Activated CD4-positive, alpha-beta T cell treated with anti-CD3 and anti-CD28 coated beads, Interleukin-2, amount 50 U/mL, for 4 hours (primary cell): ENCODE results near the gene EML2.
A peak's percentile ranks its signal among the peaks of the same experiment; 100 is the strongest.
"Not testable (repeated sequence)": the region's sequence is repeated elsewhere in the genome, so short reads cannot be mapped to it uniquely, and the experiment has no call there.

ENCODE experiments used
- DNase-seq, 2 experiments: peaks; one replicate each; pipeline ENCODE4 v3.0.0-alpha.2; 2020

EML2 gene

GRCh38 chr19:45615795-45616703, 23.1 kb downstream of the EML2 start:
- DNase-seq, result peak; percentile 60 to 65

- not testable (repeated sequence) for DNase-seq
Measured at GRCh38 chr19:45615056-45615455, 24.1 kb downstream of the EML2 start.

- DNase-seq, result peak in 1 of 2 experiments; percentile 8
Measured at GRCh38 chr19:45613926-45614725, 25.1 kb downstream of the EML2 start.

DNA sequence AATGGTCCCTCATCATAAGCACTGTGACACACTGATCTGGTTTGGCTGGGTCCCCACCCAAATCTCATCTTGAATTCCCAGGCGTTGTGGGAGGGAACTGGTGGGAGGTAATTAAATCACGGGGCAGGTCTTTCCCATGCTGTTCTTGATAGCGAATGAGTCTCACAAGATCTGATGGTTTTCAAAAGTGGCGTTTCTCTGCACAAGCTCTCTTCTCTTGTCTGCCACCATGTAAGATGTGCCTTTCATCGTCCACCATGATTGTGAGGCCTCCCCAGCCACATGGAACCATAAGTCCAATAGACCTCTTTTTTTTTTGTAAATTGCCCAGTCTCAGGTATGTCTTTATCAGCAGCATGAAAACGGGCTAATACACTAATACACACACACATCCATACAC, 30.2 kb downstream of the EML2 start:
- DNase-seq, result no peak

GRCh38 chr19:45607071-45608029, 31.8 kb downstream of the EML2 start:
- DNase-seq, result peak; percentile 24 to 27

GRCh38 chr19:45601524-45602374, 37.4 kb downstream of the EML2 start, which contains the start of gene GPR4:
GPR4 (minus strand) TSS chr19:45602212; CDS start chr19:45591866, 10,346 bp downstream.
- DNase-seq, result no peak

- no peak for DNase-seq
Measured at GRCh38 chr19:45601115-45601514, 38.1 kb downstream of the EML2 start.

GRCh38 chr19:45600340-45600885, 38.8 kb downstream of the EML2 start:
- no peak for DNase-seq

DNA sequence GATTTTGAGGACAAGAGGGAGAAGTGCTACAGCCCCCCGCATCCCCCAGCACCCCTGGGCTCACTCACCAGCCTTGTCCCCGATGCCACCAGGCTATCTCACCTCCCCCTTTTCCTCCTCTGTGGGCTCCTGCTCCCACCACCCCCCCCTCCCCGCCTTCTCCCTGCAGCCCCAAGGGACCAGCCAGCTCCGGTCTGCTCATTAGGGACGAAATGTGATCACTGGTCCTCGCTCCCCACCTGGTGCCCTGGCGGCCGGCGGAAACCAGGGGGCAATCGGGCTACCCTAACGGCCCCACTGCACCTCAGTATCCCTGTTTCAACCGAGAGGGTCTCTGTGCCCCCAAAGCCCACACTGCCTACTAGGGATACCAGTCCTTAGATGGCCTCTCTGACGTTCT, 39.9 kb downstream of the EML2 start:
- DNase-seq, result no peak

- DNase-seq, result no peak
Measured at GRCh38 chr19:45598267-45599001, 40.8 kb downstream of the EML2 start.

DNA sequence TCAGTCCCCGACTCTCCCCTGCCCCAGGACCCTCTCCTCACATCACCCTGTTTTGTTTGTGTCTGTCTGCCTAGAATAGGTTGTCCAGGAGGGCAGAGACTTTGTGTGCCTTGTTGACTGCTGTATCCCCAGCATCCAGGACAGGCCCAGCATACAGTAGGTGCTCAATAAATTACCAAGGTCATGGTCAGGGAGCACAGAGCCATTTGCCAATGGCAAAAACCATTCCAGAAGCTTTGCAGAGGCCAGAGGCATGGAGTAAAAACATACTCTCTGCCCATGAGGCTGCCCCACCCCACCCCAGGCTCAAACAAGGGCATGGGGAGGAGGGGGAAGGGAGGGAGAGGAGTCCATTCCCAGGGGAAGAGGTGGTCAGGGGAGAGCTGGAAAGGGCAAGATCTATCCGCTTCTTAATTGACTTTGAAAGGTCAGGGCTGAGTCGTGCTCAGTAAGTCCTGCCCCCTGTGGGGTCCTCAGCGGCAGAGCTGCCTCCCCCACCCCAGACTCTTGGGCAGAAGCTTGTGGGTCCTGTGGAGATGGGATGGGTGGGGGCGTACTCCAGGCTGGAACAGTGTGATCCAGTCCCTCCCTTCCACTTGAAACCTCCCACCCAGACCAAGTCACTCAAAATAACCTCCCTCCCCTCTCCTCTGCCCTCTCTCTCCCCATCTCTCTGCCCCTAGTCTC, 41.6 kb downstream of the EML2 start:
- DNase-seq, result no peak

DNA sequence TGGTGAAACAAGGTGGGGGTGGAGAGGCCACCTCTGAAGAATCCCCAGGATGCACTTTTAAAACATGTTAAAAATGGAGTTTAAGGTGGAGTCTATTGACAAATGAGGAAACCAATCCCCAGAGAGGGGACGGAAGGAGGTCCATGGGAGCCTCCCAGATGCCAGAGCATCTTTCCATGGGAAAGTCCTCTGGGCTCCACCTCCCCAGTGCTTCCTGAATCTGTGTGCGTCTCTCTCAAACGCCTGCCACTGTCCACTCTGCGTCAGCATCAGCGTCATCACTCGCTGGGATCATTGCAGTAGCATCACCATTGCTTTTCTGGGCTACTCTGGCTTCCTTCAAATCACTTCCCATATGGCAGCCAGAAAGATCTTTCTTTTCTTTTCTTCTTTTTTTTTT, 43.4 kb downstream of the EML2 start:
- no peak for DNase-seq

DNA sequence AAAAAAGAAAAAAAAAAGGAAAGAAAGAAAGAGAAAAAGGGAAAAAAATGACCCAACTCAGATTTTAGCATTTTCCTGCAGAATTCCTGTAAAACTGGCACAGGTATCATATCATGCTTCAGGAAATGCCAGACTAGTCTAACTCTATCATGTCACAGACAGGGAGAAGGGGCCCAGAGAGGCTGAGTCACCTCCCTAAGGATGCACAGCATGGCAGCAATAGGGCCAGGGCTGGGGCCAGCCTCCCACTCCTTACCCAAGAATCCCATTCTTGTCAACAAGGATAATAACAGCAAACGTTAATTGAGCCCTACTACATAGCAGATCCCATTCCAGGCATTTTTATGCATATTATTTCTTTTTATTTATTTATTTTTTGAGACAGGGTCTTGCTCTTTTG, 45.7 kb downstream of the EML2 start:
- DNase-seq, result no peak

DNA sequence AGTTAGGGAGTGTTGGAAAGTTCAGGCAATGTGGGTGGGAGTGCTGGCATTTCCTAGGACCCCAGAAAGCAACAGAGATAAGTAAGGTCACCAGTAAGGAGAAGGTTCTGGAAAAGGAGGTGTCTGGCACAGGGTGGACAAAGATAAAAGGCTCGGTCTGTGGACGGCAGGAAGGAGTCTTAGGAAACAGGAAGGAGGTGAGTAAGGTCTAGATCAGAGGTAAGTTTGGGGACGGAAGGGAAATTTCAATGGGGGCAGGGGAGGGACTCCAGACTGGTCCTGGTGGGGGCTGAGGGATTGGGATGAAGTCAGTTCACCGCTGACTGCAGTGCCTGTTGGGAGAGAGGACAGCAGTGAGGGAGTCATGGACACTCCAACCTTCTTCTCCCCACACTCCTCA, 46.8 kb downstream of the EML2 start:
- DNase-seq, result no peak

- no peak for DNase-seq
Measured at GRCh38 chr19:45591638-45592005, 47.6 kb downstream of the EML2 start.

GRCh38 chr19:45591004-45591637, 48.1 kb downstream of the EML2 start:
- peak in 1 of 2 experiments; percentile 27 for DNase-seq

DNA sequence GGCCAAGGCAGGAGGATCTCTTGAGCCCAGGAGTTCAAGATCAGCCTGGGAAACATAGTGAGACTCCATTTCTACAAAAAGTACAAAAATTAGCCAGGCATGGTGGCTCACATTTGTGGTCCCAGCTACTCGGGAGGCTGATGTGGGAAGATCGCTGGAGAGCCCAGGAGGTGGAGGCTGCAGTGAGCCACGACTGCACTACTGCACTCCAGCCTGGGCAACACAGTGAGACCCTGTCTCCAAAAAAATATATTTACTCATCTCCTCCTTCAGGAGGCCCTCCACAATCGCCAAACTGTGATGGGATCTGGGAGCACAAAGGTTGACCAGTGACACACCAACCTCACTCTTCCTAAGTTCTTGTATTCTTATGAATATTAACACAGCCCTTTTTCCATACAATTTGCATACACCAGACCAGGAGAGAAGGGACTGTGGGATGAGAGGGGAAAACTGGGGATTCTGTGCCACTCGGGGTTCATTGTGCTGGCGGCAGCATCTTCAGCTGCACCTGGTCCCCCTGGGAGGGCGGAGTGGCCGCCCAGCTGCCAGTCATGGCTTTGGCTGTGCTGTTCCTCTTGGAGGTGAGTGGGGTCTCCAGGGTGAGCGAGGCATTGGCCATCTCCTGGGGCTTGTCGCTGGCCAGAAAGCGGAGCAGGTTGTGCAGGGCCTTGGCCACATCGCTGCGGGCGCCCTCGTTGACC, 48.7 kb downstream of the EML2 start:
- DNase-seq, result no peak

GRCh38 chr19:45589768-45590167, 49.4 kb downstream of the EML2 start:
- no peak for DNase-seq

DNA sequence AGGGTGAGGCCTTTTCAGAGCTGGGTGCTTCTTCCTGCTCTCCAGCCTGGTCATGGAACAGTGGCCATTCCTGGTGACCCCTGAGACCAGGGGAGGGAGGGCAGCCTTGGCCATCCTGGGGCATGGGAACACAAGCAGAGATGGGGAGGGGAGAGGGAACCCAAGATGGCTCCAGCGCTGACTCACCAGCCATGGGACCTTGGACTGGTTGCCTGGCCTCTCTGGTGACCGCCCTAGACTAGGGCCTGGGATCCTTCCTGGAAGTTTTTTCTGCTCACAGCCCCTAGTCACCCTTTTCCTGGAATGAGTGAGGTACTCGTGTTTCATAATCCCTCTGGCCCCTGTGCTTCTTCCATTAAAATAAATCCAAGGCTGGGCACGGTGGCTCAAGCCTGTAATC, 51.3 kb downstream of the EML2 start:
- no peak for DNase-seq
